WTC11 (cell line): Measurements from ENCODE around the gene DCTN1.

ENCODE experiments used
- ATF1 ChIP-seq: sonication (generic); formaldehyde crosslinking; IDR thresholded peaks from 2 replicates; pipeline ENCODE4 v1.8.1; 2023; ENCODE audit warnings: mild to moderate bottlenecking, moderate library complexity, missing genetic modification reagents
- GABPB1 ChIP-seq: sonication (generic); formaldehyde crosslinking; IDR thresholded peaks from 2 replicates; pipeline ENCODE4 v1.8.1; 2023; ENCODE audit warnings: mild to moderate bottlenecking, missing genetic modification reagents
- KAT7 ChIP-seq: sonication (generic); formaldehyde crosslinking; IDR thresholded peaks from 2 replicates; pipeline ENCODE4 v1.8.1; 2023; ENCODE audit warnings: missing genetic modification reagents, mild to moderate bottlenecking, borderline replicate concordance
- NFE2L1 ChIP-seq: sonication (generic); formaldehyde crosslinking; IDR thresholded peaks from 2 replicates; pipeline ENCODE4 v1.8.1; 2023; ENCODE audit warnings: missing genetic modification reagents
- NFYB ChIP-seq: sonication (generic); formaldehyde crosslinking; conservative IDR thresholded peaks from 2 replicates; pipeline ENCODE4 v1.8.0; 2022; ENCODE audit warnings: low read depth, missing genetic modification reagents
- TEAD4 ChIP-seq: sonication (generic); formaldehyde crosslinking; IDR thresholded peaks from 2 replicates; pipeline ENCODE4 v1.8.0; 2022; ENCODE audit warnings: mild to moderate bottlenecking, missing genetic modification reagents
- ZNF671 ChIP-seq: fragments of 250-450 bp; sonication (Bioruptor Pico); IDR thresholded peaks from 2 replicates; pipeline ENCODE4 v1.8.0; 2021; ENCODE audit warnings: mild to moderate bottlenecking
- TF ChIP-seq, protein P1 (sequence below): fragments of 200-600 bp; IDR thresholded peaks from 2 replicates; pipeline ENCODE4 v1.8.0; 2022; ENCODE audit warnings: antibody characterized with exemption
- TF ChIP-seq, protein P2 (sequence below): sonication (generic); formaldehyde crosslinking; IDR thresholded peaks from 2 replicates; pipeline ENCODE4 v1.8.1; 2023; ENCODE audit warnings: mild to moderate bottlenecking, missing genetic modification reagents, moderate library complexity

DNA sequence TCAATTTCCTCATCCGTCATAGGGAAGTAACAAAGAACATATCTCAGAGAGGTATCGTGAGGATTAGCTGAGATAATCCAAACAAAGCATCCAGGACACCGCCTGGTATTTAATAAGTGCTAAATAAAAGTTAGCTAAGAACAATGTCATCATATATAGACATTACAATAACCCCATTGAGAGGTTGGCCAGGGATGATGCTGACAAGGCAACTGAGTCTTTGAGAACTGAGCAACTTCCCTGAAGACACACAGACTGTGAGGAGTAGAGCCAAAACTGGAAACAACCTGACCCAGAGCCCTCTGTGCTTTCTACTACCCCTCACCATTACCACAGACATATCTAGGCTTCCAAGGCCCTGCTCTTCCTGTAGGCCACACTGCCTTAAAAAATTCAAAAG lies 1.6 kb upstream of the DCTN1 start:
- TF ChIP-seq, protein P1, sequence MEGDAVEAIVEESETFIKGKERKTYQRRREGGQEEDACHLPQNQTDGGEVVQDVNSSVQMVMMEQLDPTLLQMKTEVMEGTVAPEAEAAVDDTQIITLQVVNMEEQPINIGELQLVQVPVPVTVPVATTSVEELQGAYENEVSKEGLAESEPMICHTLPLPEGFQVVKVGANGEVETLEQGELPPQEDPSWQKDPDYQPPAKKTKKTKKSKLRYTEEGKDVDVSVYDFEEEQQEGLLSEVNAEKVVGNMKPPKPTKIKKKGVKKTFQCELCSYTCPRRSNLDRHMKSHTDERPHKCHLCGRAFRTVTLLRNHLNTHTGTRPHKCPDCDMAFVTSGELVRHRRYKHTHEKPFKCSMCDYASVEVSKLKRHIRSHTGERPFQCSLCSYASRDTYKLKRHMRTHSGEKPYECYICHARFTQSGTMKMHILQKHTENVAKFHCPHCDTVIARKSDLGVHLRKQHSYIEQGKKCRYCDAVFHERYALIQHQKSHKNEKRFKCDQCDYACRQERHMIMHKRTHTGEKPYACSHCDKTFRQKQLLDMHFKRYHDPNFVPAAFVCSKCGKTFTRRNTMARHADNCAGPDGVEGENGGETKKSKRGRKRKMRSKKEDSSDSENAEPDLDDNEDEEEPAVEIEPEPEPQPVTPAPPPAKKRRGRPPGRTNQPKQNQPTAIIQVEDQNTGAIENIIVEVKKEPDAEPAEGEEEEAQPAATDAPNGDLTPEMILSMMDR, result no peak
- TF ChIP-seq GABPB1 (CRISPR knock-in tag) (no peak), TEAD4 (CRISPR knock-in tag) (no peak), NFYB (CRISPR knock-in tag) (no peak), ZNF671 (CRISPR knock-in tag) (no peak), NFE2L1 (CRISPR knock-in tag) (no peak), ATF1 (CRISPR knock-in tag) (no peak), KAT7 (no peak)
- TF ChIP-seq, protein P2, sequence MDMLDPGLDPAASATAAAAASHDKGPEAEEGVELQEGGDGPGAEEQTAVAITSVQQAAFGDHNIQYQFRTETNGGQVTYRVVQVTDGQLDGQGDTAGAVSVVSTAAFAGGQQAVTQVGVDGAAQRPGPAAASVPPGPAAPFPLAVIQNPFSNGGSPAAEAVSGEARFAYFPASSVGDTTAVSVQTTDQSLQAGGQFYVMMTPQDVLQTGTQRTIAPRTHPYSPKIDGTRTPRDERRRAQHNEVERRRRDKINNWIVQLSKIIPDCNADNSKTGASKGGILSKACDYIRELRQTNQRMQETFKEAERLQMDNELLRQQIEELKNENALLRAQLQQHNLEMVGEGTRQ (CRISPR knock-in tag), result no peak
